ENCODE measurements around the gene CEACAM20. TPM values are rescaled to one million over a fixed set of nuclear protein-coding genes. Genes with fewer than 3 reads are reported as not detected.
A peak's percentile ranks its signal among the peaks of the same experiment; 100 is the strongest.

Gene CEACAM20
- total RNA-seq = not detected
- polyA plus RNA-seq (2013, experiment 1 of 2) = not detected
- not detected for polyA plus RNA-seq (2013, experiment 2 of 2)
- long read RNA-seq, experiment 1 = 0 reads
- long read RNA-seq, experiment 2 = 0 reads
- long read RNA-seq, experiment 3 = 0 reads
- long read RNA-seq, experiment 4 = 0 reads

DNA sequence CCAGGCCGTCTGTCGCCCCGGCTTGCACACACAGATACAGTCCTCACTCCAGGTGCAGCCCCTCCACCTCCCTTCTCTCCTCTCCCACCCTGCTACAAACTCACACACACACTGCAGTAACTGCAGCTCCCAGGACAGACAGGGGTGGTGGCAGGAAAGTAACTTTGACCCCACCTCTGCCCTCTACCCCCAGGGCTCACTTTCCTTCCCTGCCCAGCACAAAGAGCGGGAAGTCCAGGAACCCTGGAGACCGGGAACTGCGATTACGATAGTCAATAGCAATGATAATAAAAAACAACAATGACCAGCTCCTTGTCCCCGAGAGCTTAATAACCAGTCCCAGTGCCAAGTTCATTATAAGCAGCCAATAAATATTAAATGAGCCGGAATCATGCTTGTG lies at the start of gene CEACAM20:
Gene CEACAM20, minus strand, starts transcription at position 140 of the 400 bp plus-strand sequence. CDS start 166 bp downstream, outside the sequence.
- H3K9me3 Mint-ChIP-seq = no peaks in the 10 kb centered on the region
- peaks cover 52% of the 10 kb centered on the region for H3K27me3 Mint-ChIP-seq (ENCODE audit: insufficient read depth)
- TF ChIP-seq, protein P1, sequence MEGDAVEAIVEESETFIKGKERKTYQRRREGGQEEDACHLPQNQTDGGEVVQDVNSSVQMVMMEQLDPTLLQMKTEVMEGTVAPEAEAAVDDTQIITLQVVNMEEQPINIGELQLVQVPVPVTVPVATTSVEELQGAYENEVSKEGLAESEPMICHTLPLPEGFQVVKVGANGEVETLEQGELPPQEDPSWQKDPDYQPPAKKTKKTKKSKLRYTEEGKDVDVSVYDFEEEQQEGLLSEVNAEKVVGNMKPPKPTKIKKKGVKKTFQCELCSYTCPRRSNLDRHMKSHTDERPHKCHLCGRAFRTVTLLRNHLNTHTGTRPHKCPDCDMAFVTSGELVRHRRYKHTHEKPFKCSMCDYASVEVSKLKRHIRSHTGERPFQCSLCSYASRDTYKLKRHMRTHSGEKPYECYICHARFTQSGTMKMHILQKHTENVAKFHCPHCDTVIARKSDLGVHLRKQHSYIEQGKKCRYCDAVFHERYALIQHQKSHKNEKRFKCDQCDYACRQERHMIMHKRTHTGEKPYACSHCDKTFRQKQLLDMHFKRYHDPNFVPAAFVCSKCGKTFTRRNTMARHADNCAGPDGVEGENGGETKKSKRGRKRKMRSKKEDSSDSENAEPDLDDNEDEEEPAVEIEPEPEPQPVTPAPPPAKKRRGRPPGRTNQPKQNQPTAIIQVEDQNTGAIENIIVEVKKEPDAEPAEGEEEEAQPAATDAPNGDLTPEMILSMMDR (conservative IDR thresholded peaks at IDR 0.05) = no peak
- Histone ChIP-seq H3K27me3 (ENCODE audit: control insufficient read depth, insufficient read depth, low read length, poor library complexity, severe bottlenecking) (no peaks in the 10 kb centered on the region), H3K4me3 (ENCODE audit: low read length) (no peak within 1 kb of the TSS), H3K9me3 (ENCODE audit: control insufficient read depth, low read length) (peaks cover 2% of the 10 kb centered on the region), H3K27ac (ENCODE audit: low read depth, low read length) (no peak within 1 kb of the TSS), H3K9ac (ENCODE audit: extremely low read depth, low read length, poor library complexity, severe bottlenecking) (no peak within 1 kb of the TSS), H3K36me3 (ENCODE audit: control insufficient read depth, insufficient read depth, low read length) (no peaks in the 10 kb centered on the region), H3K4me1 (ENCODE audit: control insufficient read depth, insufficient read depth, low read length) (no peaks in the 10 kb centered on the region)
- 84 to 90% methylated on average over 4 to 9 of the region's 9 CpGs for WGBS, 2 experiments (ENCODE audit: insufficient coverage in 1 of 2, insufficient read length in 1 of 2)
- no peak for DNase-seq
- H3K27ac Mint-ChIP-seq = no peak within 1 kb of the TSS
- H3K4me1 Mint-ChIP-seq = no peaks in the 10 kb centered on the region
- H3K36me3 Mint-ChIP-seq (ENCODE audit: low read depth) = no peaks in the 10 kb centered on the region
- H3K4me3 Mint-ChIP-seq = no peak within 1 kb of the TSS

DNA sequence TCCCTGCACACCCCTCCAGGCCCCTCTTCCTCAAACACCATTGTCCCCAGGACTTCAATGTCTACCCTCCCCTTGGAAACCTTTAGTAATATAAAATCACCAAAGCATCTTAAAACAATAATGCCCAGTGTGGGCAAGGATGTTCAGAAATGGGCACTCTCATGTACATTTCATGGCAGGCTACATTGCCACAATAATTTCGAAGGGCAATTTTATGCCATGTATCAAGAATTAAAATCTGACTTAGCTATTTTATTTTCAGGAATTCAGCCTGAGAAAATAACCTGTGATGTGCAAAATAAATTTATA lies 48.0 kb upstream of the CEACAM20 start:
- Histone ChIP-seq H3K9me3 (ENCODE audit: control insufficient read depth, low read length) (no peaks in the 10 kb centered on the region), H3K9ac (ENCODE audit: extremely low read depth, low read length, poor library complexity, severe bottlenecking) (no peak overlapping the region), H3K4me1 (ENCODE audit: control insufficient read depth, insufficient read depth, low read length) (no peaks in the 10 kb centered on the region), H3K4me3 (ENCODE audit: low read length) (no peak overlapping the region), H3K27ac (ENCODE audit: low read depth, low read length) (no peak overlapping the region), H3K27me3 (ENCODE audit: control insufficient read depth, insufficient read depth, low read length, poor library complexity, severe bottlenecking) (no peaks in the 10 kb centered on the region), H3K36me3 (ENCODE audit: control insufficient read depth, insufficient read depth, low read length) (no peaks in the 10 kb centered on the region)
- peaks cover 20% of the 10 kb centered on the region for H3K4me1 Mint-ChIP-seq
- TF ChIP-seq, protein P1 (conservative IDR thresholded peaks at IDR 0.05) = no peak
- 50 to 76% methylated on average over 1 of the region's 1 CpG for WGBS, 2 experiments (ENCODE audit: insufficient coverage in 1 of 2, insufficient read length in 1 of 2)
- H3K36me3 Mint-ChIP-seq (ENCODE audit: low read depth) = no peaks in the 10 kb centered on the region
- H3K9me3 Mint-ChIP-seq = peaks cover 2% of the 10 kb centered on the region
- no peak overlapping the region for H3K4me3 Mint-ChIP-seq
- DNase-seq = peak; percentile 23
- no peak overlapping the region for H3K27ac Mint-ChIP-seq
- H3K27me3 Mint-ChIP-seq (ENCODE audit: insufficient read depth) = peaks cover 4% of the 10 kb centered on the region

DNA sequence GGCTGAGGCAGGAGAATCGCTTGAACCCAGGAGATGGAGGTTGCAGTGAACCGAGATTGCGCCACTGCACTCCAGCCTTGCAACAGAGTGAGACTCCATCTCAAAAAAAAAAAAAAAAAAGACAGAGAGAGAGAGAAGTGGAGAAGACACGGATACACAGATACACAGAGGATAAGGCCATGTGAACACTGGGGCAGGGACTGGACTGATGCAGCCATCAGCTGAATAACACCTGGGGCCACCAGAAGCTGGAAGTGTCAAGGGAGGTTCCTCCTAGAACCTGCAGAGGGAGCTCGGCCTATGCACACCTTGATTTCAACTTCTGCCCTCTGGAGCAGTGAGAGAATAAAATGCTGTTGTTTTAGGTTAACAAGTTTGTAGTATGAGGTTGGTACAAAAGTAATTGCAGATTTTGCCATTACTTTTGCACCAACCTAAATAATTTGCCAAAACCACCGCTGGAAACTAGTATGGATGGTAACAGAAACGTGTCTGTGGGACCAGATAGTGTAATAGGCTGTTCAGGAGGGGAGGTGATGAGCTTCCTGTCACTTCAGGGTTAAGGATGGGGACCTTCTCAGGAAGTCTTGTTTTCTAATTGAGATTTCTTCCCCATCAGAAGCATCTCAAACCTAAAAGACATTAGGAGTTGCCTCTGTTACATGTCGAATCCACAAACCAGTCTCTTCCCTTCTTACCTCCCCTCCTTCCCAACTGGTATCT lies 47.5 kb upstream of the CEACAM20 start:
- peaks cover 4% of the 10 kb centered on the region for H3K27me3 Mint-ChIP-seq (ENCODE audit: insufficient read depth)
- WGBS, 2 experiments (ENCODE audit: insufficient coverage in 1 of 2, insufficient read length in 1 of 2) = 63 to 67% methylated on average over 3 to 8 of the region's 8 CpGs
- H3K36me3 ChIP-seq (ENCODE audit: control insufficient read depth, insufficient read depth, low read length) = no peaks in the 10 kb centered on the region
- H3K36me3 Mint-ChIP-seq (ENCODE audit: low read depth) = no peaks in the 10 kb centered on the region
- no peak overlapping the region for H3K27ac Mint-ChIP-seq
- H3K4me1 ChIP-seq (ENCODE audit: control insufficient read depth, insufficient read depth, low read length) = no peaks in the 10 kb centered on the region
- H3K9me3 ChIP-seq (ENCODE audit: control insufficient read depth, low read length) = no peaks in the 10 kb centered on the region
- DNase-seq = peak; percentile 80
- H3K9me3 Mint-ChIP-seq = peaks cover 2% of the 10 kb centered on the region
- H3K9ac ChIP-seq (ENCODE audit: extremely low read depth, low read length, poor library complexity, severe bottlenecking) = no peak overlapping the region
- H3K4me1 Mint-ChIP-seq = peaks cover 24% of the 10 kb centered on the region
- no peak overlapping the region for H3K4me3 ChIP-seq (ENCODE audit: low read length)
- H3K27me3 ChIP-seq (ENCODE audit: control insufficient read depth, insufficient read depth, low read length, poor library complexity, severe bottlenecking) = no peaks in the 10 kb centered on the region
- no peak overlapping the region for H3K27ac ChIP-seq (ENCODE audit: low read depth, low read length)
- no peak overlapping the region for H3K4me3 Mint-ChIP-seq
- TF ChIP-seq, protein P1 (conservative IDR thresholded peaks at IDR 0.05) = peak; percentile 88

Measured in endodermal cell (in vitro differentiated cells).